ENCODE results near the gene IL6R. TPM values are rescaled to one million over a fixed set of nuclear protein-coding genes. Genes with fewer than 3 reads are reported as not detected.

The IL6R gene
- total and polyA plus RNA-seq, 5 donors: 5.7 to 13.2 (median 11.6) TPM

- no peaks in the 10 kb centered on the region for H3K4me1 ChIP-seq (ENCODE audit: control insufficient read depth, insufficient read depth, low read length)
- H3K9me3 ChIP-seq (ENCODE audit: control insufficient read depth, low read length): no peaks in the 10 kb centered on the region
- 78% methylated on average over 9 of the region's 9 CpGs for WGBS
- H3K27me3 ChIP-seq (ENCODE audit: control insufficient read depth, insufficient read depth): no peaks in the 10 kb centered on the region
- no peak overlapping the region for H3K27ac ChIP-seq (ENCODE audit: low read length)
- no peak for ATAC-seq
- no peak for DNase-seq
- intact Hi-C loops (cut with DNase I): loop anchor here in 1 of 4 donors (10.0 kb wide), 1 partner anchor 74 kb away; no protein-coding TSS in a partner anchor
- no peak overlapping the region for H3K4me3 ChIP-seq (ENCODE audit: low read length)
These were observed 13.9 kb upstream of the IL6R start for GRCh38 chr1:154391086-154391770.

GRCh38 chr1:154398141-154398540 lies 7.0 kb upstream of the IL6R start:
- Histone ChIP-seq H3K4me3 (ENCODE audit: low read length) (no peak overlapping the region), H3K9me3 (ENCODE audit: control insufficient read depth, low read length) (no peaks in the 10 kb centered on the region), H3K4me1 (ENCODE audit: control insufficient read depth, insufficient read depth, low read length) (no peaks in the 10 kb centered on the region), H3K27me3 (ENCODE audit: control insufficient read depth, insufficient read depth) (no peaks in the 10 kb centered on the region), H3K27ac (ENCODE audit: low read length) (no peak overlapping the region)
- intact Hi-C loops (cut with DNase I): loop anchor here in 1 of 4 donors (10.0 kb wide), 1 partner anchor 67 kb away; no protein-coding TSS in a partner anchor
- ATAC-seq (no peak), DNase-seq (no peak)
- 71% methylated on average over 4 of the region's 4 CpGs for WGBS

- no peak overlapping the region for H3K27ac ChIP-seq (ENCODE audit: low read length)
- 92% methylated on average over 4 of the region's 4 CpGs for WGBS
- DNase-seq (no peak), ATAC-seq (no peak)
- H3K27me3 ChIP-seq (ENCODE audit: control insufficient read depth, insufficient read depth): no peaks in the 10 kb centered on the region
- no peaks in the 10 kb centered on the region for H3K4me1 ChIP-seq (ENCODE audit: control insufficient read depth, insufficient read depth, low read length)
- no peak overlapping the region for H3K4me3 ChIP-seq (ENCODE audit: low read length)
- H3K9me3 ChIP-seq (ENCODE audit: control insufficient read depth, low read length): no peaks in the 10 kb centered on the region
- intact Hi-C loops (cut with DNase I): loop anchor here in 1 of 4 donors (10.0 kb wide), 1 partner anchor 66 kb away; no protein-coding TSS in a partner anchor
These were observed 6.5 kb upstream of the IL6R start for GRCh38 chr1:154398678-154399077.

GRCh38 chr1:154400381-154400801 lies 4.8 kb upstream of the IL6R start:
- no peaks in the 10 kb centered on the region for H3K9me3 ChIP-seq (ENCODE audit: control insufficient read depth, low read length)
- ATAC-seq (no peak), DNase-seq (no peak)
- 72% methylated on average over 4 of the region's 4 CpGs for WGBS
- intact Hi-C loops (cut with DNase I): loop anchor here in 1 of 4 donors (10.0 kb wide), 1 partner anchor 46 kb away; no protein-coding TSS in a partner anchor
- no peak overlapping the region for H3K27ac ChIP-seq (ENCODE audit: low read length)
- H3K27me3 ChIP-seq (ENCODE audit: control insufficient read depth, insufficient read depth): no peaks in the 10 kb centered on the region
- no peak overlapping the region for H3K4me3 ChIP-seq (ENCODE audit: low read length)
- H3K4me1 ChIP-seq (ENCODE audit: control insufficient read depth, insufficient read depth, low read length): no peaks in the 10 kb centered on the region

- H3K4me3 ChIP-seq (ENCODE audit: low read length): no peak overlapping the region
- H3K27ac ChIP-seq (ENCODE audit: low read length): no peak overlapping the region
- DNase-seq (no peak), ATAC-seq (no peak)
- peaks cover 7% of the 10 kb centered on the region for H3K4me1 ChIP-seq (ENCODE audit: control insufficient read depth, insufficient read depth, low read length)
- intact Hi-C loops (cut with DNase I): loop anchor here in 1 of 4 donors (10.0 kb wide), 1 partner anchor 48 kb away; no protein-coding TSS in a partner anchor
- H3K9me3 ChIP-seq (ENCODE audit: control insufficient read depth, low read length): no peaks in the 10 kb centered on the region
- H3K27me3 ChIP-seq (ENCODE audit: control insufficient read depth, insufficient read depth): no peaks in the 10 kb centered on the region
- WGBS: 89% methylated on average over 4 of the region's 4 CpGs
These were observed 2.7 kb upstream of the IL6R start for GRCh38 chr1:154402409-154402921.

- no peak for ATAC-seq
These were observed 1.7 kb upstream of the IL6R start for GRCh38 chr1:154403261-154403943.

GRCh38 chr1:154403983-154404382 lies 1.2 kb upstream of the IL6R start:
- no peak for DNase-seq
- intact Hi-C loops (cut with DNase I): loop anchor here in 1 of 4 donors (10.0 kb wide), 1 partner anchor 49 kb away; no protein-coding TSS in a partner anchor
- Histone ChIP-seq H3K4me1 (ENCODE audit: control insufficient read depth, insufficient read depth, low read length) (peaks cover 14% of the 10 kb centered on the region), H3K27me3 (ENCODE audit: control insufficient read depth, insufficient read depth) (no peaks in the 10 kb centered on the region), H3K4me3 (ENCODE audit: low read length) (no peak overlapping the region), H3K27ac (ENCODE audit: low read length) (no peak overlapping the region), H3K9me3 (ENCODE audit: control insufficient read depth, low read length) (no peaks in the 10 kb centered on the region)
- no peak for ATAC-seq
- WGBS: 90% methylated on average over 3 of the region's 3 CpGs

More at GRCh38 chr1:154403261-154403943, 1.7 kb upstream of the IL6R start:
- Histone ChIP-seq H3K4me3 (ENCODE audit: low read length) (no peak overlapping the region), H3K27ac (ENCODE audit: low read length) (no peak overlapping the region), H3K4me1 (ENCODE audit: control insufficient read depth, insufficient read depth, low read length) (peaks cover 13% of the 10 kb centered on the region), H3K9me3 (ENCODE audit: control insufficient read depth, low read length) (no peaks in the 10 kb centered on the region), H3K27me3 (ENCODE audit: control insufficient read depth, insufficient read depth) (no peaks in the 10 kb centered on the region)
- 78% methylated on average over 8 of the region's 8 CpGs for WGBS
- DNase-seq: no peak
- intact Hi-C loops (cut with DNase I): loop anchor here in 1 of 4 donors (10.0 kb wide), 1 partner anchor 49 kb away; no protein-coding TSS in a partner anchor

- Histone ChIP-seq H3K4me1 (ENCODE audit: control insufficient read depth, insufficient read depth, low read length) (peaks cover 14% of the 10 kb centered on the region), H3K27ac (ENCODE audit: low read length) (peak overlapping the region; percentile 39), H3K27me3 (ENCODE audit: control insufficient read depth, insufficient read depth) (no peaks in the 10 kb centered on the region), H3K9me3 (ENCODE audit: control insufficient read depth, low read length) (no peaks in the 10 kb centered on the region), H3K4me3 (ENCODE audit: low read length) (peak overlapping the region; percentile 13)
- intact Hi-C loops (cut with DNase I): loop anchor here in 1 of 4 donors (10.0 kb wide), 1 partner anchor 50 kb away; no protein-coding TSS in a partner anchor
- 47% methylated on average over 11 of the region's 11 CpGs for WGBS
- DNase-seq (no peak), ATAC-seq (no peak)
These were observed 622 bp upstream of the IL6R start for GRCh38 chr1:154404511-154404931.

- no peaks in the 10 kb centered on the region for H3K27me3 ChIP-seq (ENCODE audit: control insufficient read depth, insufficient read depth)
- 1% methylated on average over 40 of the region's 40 CpGs for WGBS
- H3K4me1 ChIP-seq (ENCODE audit: control insufficient read depth, insufficient read depth, low read length): peaks cover 18% of the 10 kb centered on the region
- peak overlapping the region; percentile 95 for H3K27ac ChIP-seq (ENCODE audit: low read length)
- intact Hi-C loops (cut with DNase I): loop anchor here in 1 of 4 donors (10.0 kb wide), 1 partner anchor 51 kb away; no protein-coding TSS in a partner anchor
- H3K4me3 ChIP-seq (ENCODE audit: low read length): peak overlapping the region; percentile 61
- peak; percentile 88 to 93 (median 93) for DNase-seq
- peak; percentile 76 to 77 for ATAC-seq
- H3K9me3 ChIP-seq (ENCODE audit: control insufficient read depth, low read length): no peaks in the 10 kb centered on the region
These were observed 816 bp downstream of the IL6R start for GRCh38 chr1:154405747-154406571.

GRCh38 chr1:154406572-154406879 lies 1.4 kb downstream of the IL6R start:
- ATAC-seq: no peak
- H3K27me3 ChIP-seq (ENCODE audit: control insufficient read depth, insufficient read depth): no peaks in the 10 kb centered on the region
- peaks cover 18% of the 10 kb centered on the region for H3K4me1 ChIP-seq (ENCODE audit: control insufficient read depth, insufficient read depth, low read length)
- peak overlapping the region; percentile 95 for H3K27ac ChIP-seq (ENCODE audit: low read length)
- H3K4me3 ChIP-seq (ENCODE audit: low read length): peak overlapping the region; percentile 61
- H3K9me3 ChIP-seq (ENCODE audit: control insufficient read depth, low read length): no peaks in the 10 kb centered on the region
- no peak for DNase-seq
- intact Hi-C loops (cut with DNase I): loop anchor here in 1 of 4 donors (10.0 kb wide), 1 partner anchor 52 kb away; no protein-coding TSS in a partner anchor

Measured in right cardiac atrium (tissue), 5 donors.